IMR-90 (cell line): ENCODE measurements around the gene MRC2. TPM values are rescaled to one million over a fixed set of nuclear protein-coding genes. Genes with fewer than 3 reads are reported as not detected.
A peak's percentile ranks its signal among the peaks of the same experiment; 100 is the strongest.

ENCODE experiments used
- ATAC-seq: fragments of 200-7000 bp; cut with Tn5 transposase; 2 replicates; pipeline ENCODE4 v1.9.1; 2020; ENCODE audit warnings: low read depth, mild to moderate bottlenecking, moderate library complexity
- BruUV-seq: library from RNA; stranded (reverse); fragments of 400-500 nt; replicated peaks from 2 replicates; lab custom pipeline; 2021; lab: Mats Ljungman, UMichigan
- CTCF ChIA-PET: fragments of 300-600 bp; formaldehyde crosslinking; extraction: SDS; loops from one replicate; lab custom pipeline; 2021; ENCODE audit warnings: antibody characterized with exemption; lab: Yijun Ruan, JAX
- POLR2A ChIA-PET: fragments of 300-600 bp; sonication (Branson Sonifier 250); formaldehyde crosslinking; loops from one replicate; lab custom pipeline; 2022; ENCODE audit warnings: antibody characterized with exemption; ENCODE audit not compliant: unreplicated experiment; lab: Charles Lee
- DNase-seq: peaks from one replicate; pipeline ENCODE4 v3.0.0; 2013
- H2AFZ ChIP-seq: replicated peaks from 2 replicates; pipeline ENCODE3; 2013; ENCODE audit warnings: low read length, mild to moderate bottlenecking; ENCODE audit not compliant: poor library complexity
- H2AK5ac ChIP-seq: 2 replicates; pipeline ENCODE4 v1.6.1; 2013; ENCODE audit warnings: low read depth, low read length, inconsistent platforms
- H2AK9ac ChIP-seq: replicated peaks from 2 replicates; pipeline ENCODE3; 2013; ENCODE audit warnings: mild to moderate bottlenecking, low read depth, low read length, moderate library complexity; ENCODE audit not compliant: poor library complexity
- H2BK120ac ChIP-seq: 2 replicates; pipeline ENCODE4 v1.6.1; 2013; ENCODE audit warnings: low read depth, low read length, inconsistent platforms
- H2BK15ac ChIP-seq: 3 replicates; pipeline ENCODE4 v1.6.1; 2013; ENCODE audit warnings: low read depth, low read length, inconsistent platforms
- H2BK20ac ChIP-seq: 2 replicates; pipeline ENCODE4 v1.6.1; 2013; ENCODE audit warnings: low read depth, mild to moderate bottlenecking, inconsistent platforms, low read length, moderate library complexity
- H2BK5ac ChIP-seq: 2 replicates; pipeline ENCODE4 v1.6.1; 2013; ENCODE audit warnings: mild to moderate bottlenecking, low read depth, low read length, inconsistent platforms; ENCODE audit not compliant: poor library complexity, severe bottlenecking
- H3K14ac ChIP-seq: replicated peaks from 2 replicates; pipeline ENCODE4 v1.6.1; 2013; ENCODE audit warnings: low read depth, low read length, inconsistent platforms
- H3K18ac ChIP-seq: 2 replicates; pipeline ENCODE4 v1.6.1; 2013; ENCODE audit warnings: low read depth, low read length, control low read depth
- H3K23ac ChIP-seq: 2 replicates; pipeline ENCODE4 v1.6.1; 2013; ENCODE audit warnings: low read depth, low read length, inconsistent platforms
- H3K27ac ChIP-seq: 2 replicates; pipeline ENCODE4 v1.5.1; 2013; ENCODE audit warnings: mild to moderate bottlenecking, control low read depth, low read length; ENCODE audit not compliant: insufficient read depth
- H3K27me3 ChIP-seq: 2 replicates; pipeline ENCODE4 v1.6.1; 2013; ENCODE audit warnings: low read length; ENCODE audit not compliant: control insufficient read depth, insufficient read depth
- H3K36me3 ChIP-seq: 2 replicates; pipeline ENCODE4 v1.6.1; 2013; ENCODE audit warnings: low read length, mixed read lengths; ENCODE audit not compliant: control insufficient read depth, insufficient read depth
- H3K4ac ChIP-seq: 2 replicates; pipeline ENCODE4 v1.6.1; 2013; ENCODE audit warnings: low read depth, low read length, inconsistent platforms
- H3K4me1 ChIP-seq: 2 replicates; pipeline ENCODE4 v1.6.1; 2013; ENCODE audit warnings: low read length, mixed read lengths; ENCODE audit not compliant: control insufficient read depth, insufficient read depth
- H3K4me2 ChIP-seq: 2 replicates; pipeline ENCODE4 v1.6.1; 2013; ENCODE audit warnings: low read depth, mild to moderate bottlenecking, control low read depth, low read length, moderate library complexity
- H3K4me3 ChIP-seq: 2 replicates; pipeline ENCODE4 v1.5.1; 2013; ENCODE audit warnings: low read depth, mild to moderate bottlenecking, control low read depth, low read length, moderate library complexity; ENCODE audit not compliant: insufficient read depth
- H3K56ac ChIP-seq: 2 replicates; pipeline ENCODE4 v1.6.1; 2013; ENCODE audit warnings: low read length, inconsistent platforms; ENCODE audit not compliant: insufficient read depth; ENCODE audit errors: extremely low read depth
- H3K79me1 ChIP-seq, 2 experiments: 2 replicates each; pipeline ENCODE4 v1.6.1; 2013; ENCODE audit warnings: low read length in 2 of 2, inconsistent platforms in 1 of 2, low read depth in 1 of 2
- H3K9ac ChIP-seq: 2 replicates; pipeline ENCODE4 v1.6.1; 2013; ENCODE audit warnings: low read depth, low read length, control low read depth
- H3K9me1 ChIP-seq: 2 replicates; pipeline ENCODE4 v1.6.1; 2013; ENCODE audit warnings: low read length, inconsistent platforms; ENCODE audit not compliant: insufficient read depth
- H3K9me3 ChIP-seq: 2 replicates; pipeline ENCODE4 v1.6.1; 2013; ENCODE audit warnings: low read length; ENCODE audit not compliant: control insufficient read depth, insufficient read depth
- H4K20me1 ChIP-seq: 2 replicates; pipeline ENCODE4 v1.6.1; 2013; ENCODE audit warnings: low read length, inconsistent platforms; ENCODE audit not compliant: insufficient read depth
- H4K5ac ChIP-seq: 2 replicates; pipeline ENCODE4 v1.6.1; 2013; ENCODE audit warnings: mild to moderate bottlenecking, low read depth, low read length, control low read depth
- H4K8ac ChIP-seq, 2 experiments: 2 replicates each; pipeline ENCODE4 v1.6.1; 2013; ENCODE audit warnings: low read depth in 2 of 2, low read length in 2 of 2, control low read depth in 1 of 2, inconsistent platforms in 1 of 2
- H4K91ac ChIP-seq: 2 replicates; pipeline ENCODE4 v1.6.1; 2013; ENCODE audit warnings: low read depth, low read length, inconsistent platforms; ENCODE audit not compliant: insufficient read depth
- BHLHE40 ChIP-seq: fragments of 150-350 bp; IDR thresholded peaks from 2 replicates; pipeline ENCODE4 v1.6.1; 2016; ENCODE audit warnings: mild to moderate bottlenecking, low read depth, low read length
- MXI1 ChIP-seq: IDR thresholded peaks from 2 replicates; pipeline ENCODE4 v1.6.1; 2012; ENCODE audit warnings: low read depth, mild to moderate bottlenecking, low read length, moderate library complexity, borderline replicate concordance
- NFE2L2 ChIP-seq: fragments of 150-350 bp; IDR thresholded peaks from 2 replicates; pipeline ENCODE4 v1.6.1; 2016; ENCODE audit warnings: low read depth, mild to moderate bottlenecking, low read length
- USF2 ChIP-seq: fragments of 150-350 bp; IDR thresholded peaks from 2 replicates; pipeline ENCODE4 v1.6.1; 2017; ENCODE audit warnings: mild to moderate bottlenecking, antibody characterized with exemption, low read length, low read depth
- WGBS, 2 experiments: methylation state at CpG; one replicate each; pipeline versions ENCODE4 v1.1.5 to v1.1.7; 2013; ENCODE audit warnings: missing lambda C conversion rate in 2 of 2; ENCODE audit not compliant: insufficient read length in 1 of 2; ENCODE audit errors: extremely low coverage in 2 of 2; 5-methylcytosine and 5-hydroxymethylcytosine counted together
- dilution Hi-C: fragments of 300-500 bp; cut with HindIII; formaldehyde crosslinking; loops from one replicate; pipeline ENCODE4 v1.14.3; 2018; ENCODE audit warnings: low sequenced_read_pairs; ENCODE audit not compliant: unreplicated experiment
- in situ Hi-C: fragments of 300-500 bp; cut with MboI; formaldehyde crosslinking; loops from 3 replicates; pipeline ENCODE4 v1.14.3; 2019; ENCODE audit warnings: low sequenced_read_pairs, inconsistent platforms, mixed read lengths
- intact Hi-C: fragments of 100-400 bp; cut with micrococcal nuclease; formaldehyde crosslinking; loops from 2 replicates; pipeline ENCODE4 v1.10.0; 2022
- polyA plus RNA-seq, 3 experiments: library from polyadenylated mRNA; depleted of rRNA; stranded (reverse); fragments of >200 nt; gene quantifications; 2 replicates each; pipeline ENCODE4 v1.2.3, GENCODE V29; 2012; ENCODE audit warnings: low replicate concordance in 1 of 3
- total RNA-seq: library from RNA; depleted of rRNA; stranded (reverse); fragments of >200 nt; gene quantifications from 2 replicates; pipeline ENCODE4 v1.2.3, GENCODE V29; 2012

MRC2 gene
- total and polyA plus RNA-seq, 2 of the 4 experiments (the other 2 are of a cell fraction), result 39.3 to 137 TPM

- no peak for TF ChIP-seq USF2
Observed at GRCh38 chr17:62703776-62704380, 76.4 kb downstream of the MRC2 start (continued).

- Histone ChIP-seq H3K18ac (peak overlapping the region; percentile 58), H2BK20ac (peak overlapping the region; percentile 85; the same call in 1 of the 2 replicates), H3K9ac (peak overlapping the region; percentile 64), H3K27me3 (no peaks in the 10 kb centered on the region), H3K36me3 (no peaks in the 10 kb centered on the region), H3K4ac (peak overlapping the region; percentile 89), H2BK120ac (peak overlapping the region; percentile 88), H4K91ac (peak overlapping the region; percentile 88), H3K9me1 (0 out of 2 replicates have a peak, but pooled peaks cover 7% of the 10 kb centered on the region), H4K8ac (peak overlapping the region; percentile 82 to 87), H3K9me3 (peaks cover 7% of the 10 kb centered on the region), H2BK5ac (peak overlapping the region; percentile 94), H2AFZ (peak overlapping the region; percentile 95), H3K14ac (peak overlapping the region; percentile 91), H2AK5ac (peak overlapping the region; percentile 87), H4K20me1 (no peaks in the 10 kb centered on the region), H3K27ac (peak overlapping the region; percentile 59), H3K56ac (peak overlapping the region; percentile 90), H2AK9ac (peak overlapping the region; percentile 86), H3K23ac (peak overlapping the region; percentile 75), H4K5ac (peak overlapping the region; percentile 63), H3K4me1 (peaks cover 23% of the 10 kb centered on the region), H3K4me3 (peak overlapping the region; percentile 81), H2BK15ac (peak overlapping the region; percentile 86), H3K4me2 (peak overlapping the region; percentile 75), H3K79me1 (peaks cover 11 to 34% of the 10 kb centered on the region in 2 experiments; a peak in 3 of 4 replicates)
- DNase-seq (peak; percentile 35), ATAC-seq (peak; percentile 6)
- BruUV-seq, result no TSS peak
- CTCF ChIA-PET, result interaction anchor here (0.7 kb wide), 1 partner anchor 261 kb away, joined by 4 read pairs; the partner anchor contains the start of gene TANC2
- in situ Hi-C loops (no loop called here), intact Hi-C loops (loop anchor here (2.0 kb wide), 2 partner anchors 86 to 116 kb away; no protein-coding TSS in a partner anchor), dilution Hi-C loops (no loop called here)
- POLR2A ChIA-PET, result no interaction called here
- TF ChIP-seq BHLHE40 (no peak), MXI1 (no peak), NFE2L2 (no peak)
- WGBS, 2 experiments, result 3% methylated on average over 23 of the region's 31 CpGs; no CpG with 5 or more reads in 1 of the 2 experiments
Observed at GRCh38 chr17:62704381-62704971, 77.0 kb downstream of the MRC2 start.
